Measurements from ENCODE around the gene SF3A1. TPM values are rescaled to one million over a fixed set of nuclear protein-coding genes. Genes with fewer than 3 reads are reported as not detected.

Gene SF3A1
- total RNA-seq, 1 donor from 2014 or later: 276 TPM

GRCh38 chr22:30289141-30289979, 67.3 kb downstream of the SF3A1 start, which contains the start of gene CASTOR1:
CASTOR1 (minus strand) TSS chr22:30289505; CDS start chr22:30289497, 8 bp downstream.
- intact Hi-C loops (cut with micrococcal nuclease): loop anchor here (1.0 to 2.0 kb wide), 5 partner anchors 17 to 1003 kb away; partner anchors contain the start of genes PIK3IP1 and SF3A1

DNA sequence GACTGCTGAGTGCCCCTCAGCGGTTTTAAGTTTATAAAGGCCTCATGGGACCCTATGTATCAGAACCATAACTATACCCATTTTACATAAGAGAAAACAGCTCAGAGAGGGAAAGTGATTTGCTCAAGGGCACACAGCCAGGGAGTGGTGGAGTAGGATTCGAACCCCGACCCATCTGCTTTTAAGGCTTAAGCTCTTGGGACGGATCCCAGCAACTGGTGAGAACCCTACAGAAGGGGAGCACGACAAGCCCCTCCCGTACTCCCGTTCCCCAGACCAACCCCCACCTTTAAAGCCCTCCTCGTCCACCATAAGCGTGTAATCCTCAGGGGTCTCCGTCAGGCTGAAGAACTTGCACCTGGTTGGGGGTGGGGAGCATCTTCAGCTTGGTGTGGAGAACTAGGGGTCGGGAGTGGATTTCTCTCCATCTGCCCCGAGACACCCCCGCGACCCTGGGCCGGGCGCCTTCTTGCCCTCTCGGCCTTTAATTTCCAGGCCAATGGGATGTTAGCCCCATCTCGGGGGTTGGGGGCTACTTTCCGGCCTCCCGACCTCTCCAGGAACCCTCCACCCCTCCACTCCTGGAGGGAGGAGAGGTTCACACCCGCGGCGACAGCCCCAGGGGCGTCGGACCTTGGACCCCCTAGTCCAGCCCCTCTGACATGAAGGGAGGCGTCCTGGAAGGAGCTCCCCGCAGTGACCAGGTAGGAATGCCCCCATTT, 68.1 kb downstream of the SF3A1 start:
- intact Hi-C loops (cut with micrococcal nuclease): loop anchor here (1.0 to 2.0 kb wide), 5 partner anchors 18 to 1004 kb away; partner anchors contain the start of genes PIK3IP1 and SF3A1

DNA sequence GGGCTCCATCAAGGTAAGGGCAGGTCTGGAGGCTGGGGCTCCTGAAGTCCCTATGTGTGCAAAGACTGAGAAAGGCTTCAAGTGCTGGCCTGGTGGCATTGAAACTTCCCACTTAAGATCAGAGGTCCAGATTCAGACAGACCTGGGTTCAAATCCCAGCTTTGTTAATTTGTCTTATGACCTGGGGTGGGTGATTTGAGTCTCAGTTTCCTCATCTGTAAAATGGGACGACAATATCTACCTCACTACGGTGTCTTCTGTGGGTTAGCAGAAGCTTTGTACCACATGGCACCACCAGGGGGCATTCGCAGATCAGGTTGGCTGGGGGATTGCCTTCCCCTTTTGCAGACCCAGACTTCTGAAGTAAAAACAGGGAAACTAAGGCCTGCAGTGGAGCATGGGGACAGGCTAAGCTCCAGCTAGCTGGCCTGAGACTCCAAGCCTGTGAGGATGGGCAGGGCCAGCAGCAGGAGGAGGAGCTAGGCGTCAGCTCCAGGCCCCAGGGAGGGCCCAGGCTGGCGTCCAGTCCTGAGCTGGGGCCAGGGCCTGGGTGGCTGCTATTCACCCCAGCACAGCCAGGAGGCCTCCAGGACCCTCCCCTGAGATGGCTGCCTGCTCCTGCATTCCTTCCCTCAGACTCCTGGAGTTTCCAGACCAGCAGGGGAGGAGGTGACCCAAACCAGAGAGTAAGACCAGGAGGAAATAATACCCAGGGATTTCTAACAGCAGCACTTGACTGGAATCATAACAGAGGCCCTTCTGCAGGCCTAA, 68.9 kb downstream of the SF3A1 start:
- intact Hi-C loops (cut with micrococcal nuclease): loop anchor here (1.0 to 2.0 kb wide), 4 partner anchors 21 to 1005 kb away; partner anchors contain the start of genes PIK3IP1 and RNF215

- intact Hi-C loops (cut with micrococcal nuclease): loop anchor here (1.0 kb wide), 3 partner anchors 20 to 198 kb away; partner anchors contain the start of gene RNF215
Observed at GRCh38 chr22:30286813-30287647, 69.7 kb downstream of the SF3A1 start.

GRCh38 chr22:30286331-30286730, 70.4 kb downstream of the SF3A1 start:
- intact Hi-C loops (cut with micrococcal nuclease): no loop called here

DNA sequence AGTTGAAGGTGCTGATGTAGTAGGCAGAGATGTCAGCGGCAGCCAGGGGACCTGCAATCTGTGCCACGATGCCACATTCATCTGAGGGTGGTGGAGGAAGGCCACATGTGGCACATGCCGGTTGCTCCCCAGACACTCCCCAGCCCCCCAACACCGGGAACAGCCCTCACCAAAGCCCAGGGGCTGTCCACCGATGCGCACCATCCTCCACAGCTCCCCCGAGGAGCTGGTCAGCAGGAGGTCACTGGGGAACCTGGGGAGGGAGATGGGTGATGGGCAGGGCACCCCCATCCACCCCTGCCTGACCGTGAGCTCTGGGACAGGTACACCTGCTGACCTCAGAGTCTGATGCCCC, 70.9 kb downstream of the SF3A1 start:
- intact Hi-C loops (cut with micrococcal nuclease): no loop called here

DNA sequence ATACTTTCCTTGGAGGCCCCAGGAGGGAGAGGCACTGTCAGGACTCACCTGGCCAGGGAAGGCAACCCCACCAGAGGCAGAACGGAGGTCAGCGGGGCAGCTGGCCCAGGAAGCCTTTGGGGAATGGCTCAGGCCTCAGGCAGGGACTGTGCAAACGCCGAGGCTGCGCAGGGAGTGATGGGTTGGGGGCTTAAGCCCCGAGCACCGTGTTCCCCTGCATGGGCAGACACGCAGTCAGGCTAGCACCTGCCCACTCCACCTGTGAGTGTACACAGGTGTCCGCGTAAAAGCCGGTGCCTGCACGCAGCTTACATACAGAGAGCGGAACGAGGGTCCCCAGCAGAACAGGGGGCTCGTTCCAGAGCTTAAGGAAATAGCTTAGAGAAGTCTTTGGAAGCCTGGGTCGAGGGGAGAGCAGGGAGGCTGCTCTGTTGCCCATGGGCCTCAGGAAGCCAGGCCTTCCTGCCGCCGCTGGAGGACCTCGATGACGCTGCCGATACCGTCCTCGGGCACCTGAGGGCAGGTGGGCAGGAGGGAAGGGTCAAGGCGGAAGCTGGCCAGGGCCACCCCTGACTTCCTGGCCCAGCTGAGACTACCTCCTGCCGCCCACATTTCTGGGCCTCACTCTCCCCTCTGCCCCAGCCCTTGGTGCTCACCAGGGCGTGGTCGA, 71.4 kb downstream of the SF3A1 start:
- intact Hi-C loops (cut with micrococcal nuclease): no loop called here

DNA sequence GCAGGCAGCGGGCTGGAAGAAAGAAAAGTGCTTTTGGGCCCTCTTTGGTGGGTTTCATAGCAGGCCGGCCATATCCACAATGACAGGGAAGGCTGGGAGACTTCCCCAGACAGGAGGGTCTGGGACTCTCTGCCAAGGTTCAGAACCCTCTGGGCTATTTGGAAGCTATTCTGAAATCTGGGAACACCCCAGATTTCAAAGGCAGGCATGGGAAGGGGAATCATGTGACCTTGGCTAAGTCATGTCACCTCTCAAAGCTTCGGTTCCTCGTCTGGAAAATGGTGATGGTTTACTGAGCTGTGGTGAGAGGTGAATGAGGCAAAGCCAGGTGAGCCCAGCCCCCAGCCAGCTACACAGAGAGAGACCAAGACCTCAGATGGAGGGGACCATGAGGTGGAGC, 72.0 kb downstream of the SF3A1 start:
- intact Hi-C loops (cut with micrococcal nuclease): no loop called here

DNA sequence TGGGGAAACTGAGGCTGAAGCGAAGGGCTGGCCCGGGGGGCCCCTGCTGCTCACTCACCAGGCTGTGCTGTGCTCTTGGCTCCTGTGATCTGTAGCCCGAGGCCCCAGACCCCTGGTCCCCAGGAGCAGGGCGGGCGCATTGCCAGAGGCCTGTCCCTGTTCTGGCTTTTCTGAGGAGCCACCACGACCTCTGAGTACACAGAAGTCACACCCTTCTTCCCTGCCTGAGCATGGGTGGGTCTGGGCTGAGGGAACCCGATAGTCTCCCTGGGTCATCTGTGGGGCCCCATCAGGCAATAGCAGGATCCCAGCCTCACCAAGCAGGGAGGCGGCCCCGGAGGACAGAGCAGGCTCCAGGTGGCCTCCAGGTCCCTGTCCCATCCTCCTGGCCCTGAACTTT, 72.5 kb downstream of the SF3A1 start:
- intact Hi-C loops (cut with micrococcal nuclease): no loop called here

DNA sequence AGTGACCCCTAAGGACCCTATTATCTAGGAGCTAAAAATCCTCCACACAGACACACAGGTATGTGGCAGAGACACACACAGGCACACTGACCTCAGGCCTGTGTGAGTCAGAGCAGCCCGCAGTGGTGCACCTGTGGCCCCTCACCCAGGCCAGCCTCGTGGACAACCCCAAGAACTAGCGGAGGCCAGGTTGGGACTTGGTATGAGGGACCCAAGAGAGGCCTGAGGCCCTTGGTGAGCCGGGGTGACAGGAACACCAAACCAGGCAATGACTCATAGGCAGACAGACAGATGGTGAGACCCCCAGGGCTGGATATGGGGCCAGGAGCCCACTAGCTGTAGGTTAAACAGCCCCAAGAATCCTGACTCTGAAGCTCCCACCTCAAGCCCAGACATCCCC, 73.4 kb downstream of the SF3A1 start:
- intact Hi-C loops (cut with micrococcal nuclease): no loop called here

DNA sequence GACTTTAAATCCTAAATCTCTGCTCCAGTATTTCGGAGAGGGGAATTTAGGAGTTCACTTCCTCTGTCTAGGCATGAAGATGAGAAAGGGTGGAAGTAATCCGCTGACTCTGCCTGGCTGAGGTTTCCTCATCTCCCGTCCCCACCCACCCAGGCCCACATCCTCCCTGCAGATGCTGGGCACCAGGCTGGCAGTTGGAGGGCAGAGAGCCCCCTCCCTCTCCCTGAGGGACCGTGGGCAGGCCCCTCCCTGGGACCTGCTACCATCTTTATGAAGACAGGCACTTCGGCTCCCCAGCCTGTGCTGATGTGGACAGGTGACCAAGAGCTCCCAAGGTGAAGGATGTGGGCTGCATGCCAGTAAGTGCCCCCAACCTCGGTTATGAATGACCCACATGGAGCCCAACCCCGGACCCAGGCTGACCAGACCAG, 74.1 kb downstream of the SF3A1 start:
- intact Hi-C loops (cut with micrococcal nuclease): no loop called here

Other genes starting within 250 kb of the SF3A1 start
- gene LIF, start 110.1 kb downstream of the SF3A1 start, total RNA-seq: 502 and 522 TPM in 2 replicates
- gene OSM, start 90.0 kb downstream of the SF3A1 start, total RNA-seq: 237 and 246 TPM in 2 replicates
- 23.2 and 24.8 TPM in 2 replicates for gene CASTOR1, start 67.4 kb downstream of the SF3A1 start, total RNA-seq
- 46.2 and 46.6 TPM in 2 replicates for gene TBC1D10A, start 30.0 kb downstream of the SF3A1 start, total RNA-seq
- 4.8 and 5.5 TPM in 2 replicates for gene CCDC157, start 113 bp upstream of the SF3A1 start, total RNA-seq
- 13.3 and 14.9 TPM in 2 replicates for gene RNF215, start 30.5 kb upstream of the SF3A1 start, total RNA-seq
- 7.2 and 9.5 TPM in 2 replicates for gene SEC14L2, start 40.1 kb upstream of the SF3A1 start, total RNA-seq
- 50.5 and 51.2 TPM in 2 replicates for gene MTFP1, start 68.9 kb upstream of the SF3A1 start, total RNA-seq
- gene SEC14L3, start 115.1 kb upstream of the SF3A1 start, total RNA-seq: not detected in 2 replicates
- not detected in 2 replicates for gene SEC14L4, start 148.8 kb upstream of the SF3A1 start, total RNA-seq
- not detected in 2 replicates for gene SEC14L6, start 189.8 kb upstream of the SF3A1 start, total RNA-seq
- not detected in 2 replicates for gene GAL3ST1, start 217.8 kb upstream of the SF3A1 start, total RNA-seq
- gene PES1, start 235.0 kb upstream of the SF3A1 start, total RNA-seq: 74.6 and 80.8 TPM in 2 replicates

Measured in T-helper 2 cell treated with Interferon-gamma antibody and Interleukin-4, amounts not matched to agents 100 ng/mL and 5 ng/mL, for 36 hours (primary cell).